ENCODE results near the gene PARD3. TPM values are rescaled to one million over a fixed set of nuclear protein-coding genes. Genes with fewer than 3 reads are reported as not detected.

The PARD3 gene
- total RNA-seq, 1 experiment from 2014 or later, result 154 TPM

DNA sequence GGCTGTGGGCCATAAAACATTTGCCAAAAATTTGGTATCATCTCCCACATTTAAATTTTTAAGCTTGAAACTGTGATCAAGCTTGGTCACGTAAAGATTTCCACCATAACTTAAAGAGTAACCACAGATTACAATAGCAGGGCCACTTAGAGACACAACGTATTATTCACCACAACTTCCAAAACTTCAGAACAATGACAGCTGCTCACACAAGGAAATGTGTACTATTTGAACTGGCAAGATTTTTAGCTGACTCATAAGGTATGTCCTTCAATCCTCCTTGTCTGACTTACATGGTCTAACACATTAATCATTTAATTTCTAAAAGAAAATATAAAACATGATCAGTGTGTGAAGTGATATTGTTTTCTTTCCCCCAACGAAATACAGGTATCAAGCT is 234.5 kb downstream of the PARD3 start:
- H3K4me2 ChIP-seq (ENCODE audit: low read length), result peak overlapping the region; percentile 38
- H3K36me3 ChIP-seq (ENCODE audit: low read depth, low read length), result no peaks in the 10 kb centered on the region
- peaks cover 16% of the 10 kb centered on the region for H3F3A ChIP-seq (ENCODE audit: low read length, unreplicated experiment)
- ATAC-seq (peak; percentile 89), DNase-seq (peak; percentile 100)
- no peak overlapping the region for H2AFZ ChIP-seq (ENCODE audit: low read length)
- peaks cover 12% of the 10 kb centered on the region; the same call in 1 of the 2 replicates for H4K20me1 ChIP-seq (ENCODE audit: low read length)
- H3K4me1 ChIP-seq (ENCODE audit: insufficient read depth, low read length), result peaks cover 62% of the 10 kb centered on the region
- BruUV-seq (replicated peaks), result TSS peak; percentile 60
- H3K27me3 ChIP-seq (ENCODE audit: low read length), result no peaks in the 10 kb centered on the region
- no peaks in the 10 kb centered on the region for H3K9me3 ChIP-seq (ENCODE audit: low read length)
- peaks cover 41% of the 10 kb centered on the region for H3K79me2 ChIP-seq (ENCODE audit: low read length)
- H3K27ac ChIP-seq (ENCODE audit: low read length), result peak overlapping the region; percentile 66
- TF ChIP-seq EZH2 (IDR thresholded peaks at IDR 0.05; ENCODE audit: low read length, unreplicated experiment) (no peak), EZH2phosphoT487 (IDR thresholded peaks at IDR 0.05; ENCODE audit: borderline replicate concordance, low read length) (no peak)
- TF ChIP-seq, protein P1, sequence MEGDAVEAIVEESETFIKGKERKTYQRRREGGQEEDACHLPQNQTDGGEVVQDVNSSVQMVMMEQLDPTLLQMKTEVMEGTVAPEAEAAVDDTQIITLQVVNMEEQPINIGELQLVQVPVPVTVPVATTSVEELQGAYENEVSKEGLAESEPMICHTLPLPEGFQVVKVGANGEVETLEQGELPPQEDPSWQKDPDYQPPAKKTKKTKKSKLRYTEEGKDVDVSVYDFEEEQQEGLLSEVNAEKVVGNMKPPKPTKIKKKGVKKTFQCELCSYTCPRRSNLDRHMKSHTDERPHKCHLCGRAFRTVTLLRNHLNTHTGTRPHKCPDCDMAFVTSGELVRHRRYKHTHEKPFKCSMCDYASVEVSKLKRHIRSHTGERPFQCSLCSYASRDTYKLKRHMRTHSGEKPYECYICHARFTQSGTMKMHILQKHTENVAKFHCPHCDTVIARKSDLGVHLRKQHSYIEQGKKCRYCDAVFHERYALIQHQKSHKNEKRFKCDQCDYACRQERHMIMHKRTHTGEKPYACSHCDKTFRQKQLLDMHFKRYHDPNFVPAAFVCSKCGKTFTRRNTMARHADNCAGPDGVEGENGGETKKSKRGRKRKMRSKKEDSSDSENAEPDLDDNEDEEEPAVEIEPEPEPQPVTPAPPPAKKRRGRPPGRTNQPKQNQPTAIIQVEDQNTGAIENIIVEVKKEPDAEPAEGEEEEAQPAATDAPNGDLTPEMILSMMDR (conservative IDR thresholded peaks at IDR 0.05; ENCODE audit: low read depth, low read length), result no peak
- POLR2A ChIA-PET (ENCODE audit: unreplicated experiment), result interaction anchor here (0.6 to 1.0 kb wide), 5 partner anchors 14 to 1127 kb away, joined by 3 to 15 read pairs (median 7); no protein-coding TSS in a partner anchor
- H3K4me3 ChIP-seq (ENCODE audit: low read length), result peak overlapping the region; percentile 19; the same call in 1 of the 2 replicates
- peak overlapping the region; percentile 2; the same call in 1 of the 2 replicates for H3K9ac ChIP-seq (ENCODE audit: low read length)
- CTCF ChIA-PET, result interaction anchor here (0.5 to 1.1 kb wide), 8 partner anchors 13 to 544 kb away, joined by 3 to 14 read pairs (median 4); no protein-coding TSS in a partner anchor
- intact Hi-C loops (cut with micrococcal nuclease), result loop anchor here (1.0 to 5.0 kb wide), 6 partner anchors 52 to 1248 kb away; partner anchors contain the start of gene NRP1
- no peaks in the 10 kb centered on the region for H3K9me2 ChIP-seq (replicated peaks; ENCODE audit: low read length)

DNA sequence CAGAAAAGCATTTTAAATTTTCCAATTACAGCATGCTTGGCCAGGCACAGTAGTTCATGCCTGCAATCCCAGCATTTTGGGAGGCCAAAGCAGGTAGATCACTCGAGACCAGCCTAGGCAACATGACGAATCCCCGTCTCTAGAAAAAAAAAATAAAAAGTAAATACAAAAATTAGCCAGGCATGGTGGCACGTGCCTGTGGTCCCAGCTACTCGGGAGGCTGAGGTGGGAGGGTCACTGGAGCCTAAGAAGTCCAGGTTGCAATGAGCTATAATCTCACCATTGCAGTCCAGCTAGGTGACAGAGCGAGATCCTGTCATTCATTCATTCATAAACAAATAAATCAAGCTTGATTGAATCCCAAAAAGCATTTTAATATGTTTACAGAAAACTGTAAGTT is 234.9 kb downstream of the PARD3 start:
- H3K4me1 ChIP-seq (ENCODE audit: insufficient read depth, low read length), result peaks cover 60% of the 10 kb centered on the region
- POLR2A ChIA-PET (ENCODE audit: unreplicated experiment), result interaction anchor here (0.6 to 1.0 kb wide), 4 partner anchors 52 to 1127 kb away, joined by 3 to 8 read pairs (median 6); no protein-coding TSS in a partner anchor

More for the DNA sequence above, 234.9 kb downstream of the PARD3 start:
- H3K4me2 ChIP-seq (ENCODE audit: low read length), result peak overlapping the region; percentile 38
- no peaks in the 10 kb centered on the region for H3K36me3 ChIP-seq (ENCODE audit: low read depth, low read length)
- H3K79me2 ChIP-seq (ENCODE audit: low read length), result peaks cover 39% of the 10 kb centered on the region
- no peak for TF ChIP-seq EZH2 (IDR thresholded peaks at IDR 0.05; ENCODE audit: low read length, unreplicated experiment)
- TF ChIP-seq EZH2phosphoT487 (IDR thresholded peaks at IDR 0.05; ENCODE audit: borderline replicate concordance, low read length), result no peak
- TF ChIP-seq, protein P1 (conservative IDR thresholded peaks at IDR 0.05; ENCODE audit: low read depth, low read length), result no peak
- no peaks in the 10 kb centered on the region for H3K27me3 ChIP-seq (ENCODE audit: low read length)
- H3K27ac ChIP-seq (ENCODE audit: low read length), result peak overlapping the region; percentile 66
- peaks cover 16% of the 10 kb centered on the region for H3F3A ChIP-seq (ENCODE audit: low read length, unreplicated experiment)
- peak; percentile 40 for ATAC-seq
- no peak overlapping the region for H2AFZ ChIP-seq (ENCODE audit: low read length)
- H4K20me1 ChIP-seq (ENCODE audit: low read length), result peaks cover 12% of the 10 kb centered on the region; the same call in 1 of the 2 replicates
- no peaks in the 10 kb centered on the region for H3K9me3 ChIP-seq (ENCODE audit: low read length)
- BruUV-seq (replicated peaks), result no TSS peak
- intact Hi-C loops (cut with micrococcal nuclease), result loop anchor here (1.0 to 5.0 kb wide), 6 partner anchors 52 to 1248 kb away; partner anchors contain the start of gene NRP1
- no peak for DNase-seq
- H3K4me3 ChIP-seq (ENCODE audit: low read length), result peak overlapping the region; percentile 19; the same call in 1 of the 2 replicates
- peak overlapping the region; percentile 2 for H3K9ac ChIP-seq (ENCODE audit: low read length)
- CTCF ChIA-PET, result interaction anchor here (0.6 to 1.1 kb wide), 6 partner anchors 18 to 317 kb away, joined by 3 to 14 read pairs (median 5); no protein-coding TSS in a partner anchor
- no peaks in the 10 kb centered on the region for H3K9me2 ChIP-seq (replicated peaks; ENCODE audit: low read length)
